C4-2B (cell line): ENCODE results near the gene GPR82.

Source experiments
- H3K27ac ChIP-seq: fragments of 450-650 bp; 2 replicates; pipeline ENCODE4 v1.5.1; 2017
- CTCF ChIP-seq: fragments of 450-650 bp; conservative IDR thresholded peaks from 2 replicates; pipeline ENCODE4 v1.5.1; 2017; ENCODE audit warnings: mild to moderate bottlenecking
- ZFX ChIP-seq: fragments of 450-650 bp; IDR thresholded peaks from 2 replicates; pipeline ENCODE4 v1.6.1; 2017

The GPR82 gene

GRCh38 chrX:41732260-41732659, 8.3 kb downstream of the GPR82 start:
- H3K27ac ChIP-seq: no peak overlapping the region
- TF ChIP-seq ZFX: no peak
- no peak for TF ChIP-seq CTCF

- TF ChIP-seq ZFX (no peak), CTCF (no peak)
- H3K27ac ChIP-seq: no peak overlapping the region
Measured at GRCh38 chrX:41733939-41734338, 10.0 kb downstream of the GPR82 start.

- no peak for TF ChIP-seq ZFX
- TF ChIP-seq CTCF: peak; percentile 56
- H3K27ac ChIP-seq: no peak overlapping the region
Measured at GRCh38 chrX:41734530-41734929, 10.5 kb downstream of the GPR82 start.

GRCh38 chrX:41737065-41737464, 13.1 kb downstream of the GPR82 start:
- H3K27ac ChIP-seq: no peak overlapping the region
- TF ChIP-seq ZFX (no peak), CTCF (no peak)

- H3K27ac ChIP-seq: no peak overlapping the region
- no peak for TF ChIP-seq ZFX
Measured at GRCh38 chrX:41739871-41740270, 15.9 kb downstream of the GPR82 start.

GRCh38 chrX:41750716-41751115, 26.7 kb downstream of the GPR82 start:
- TF ChIP-seq ZFX (no peak), CTCF (no peak)
- no peak overlapping the region for H3K27ac ChIP-seq

- H3K27ac ChIP-seq: no peak overlapping the region
- TF ChIP-seq CTCF (no peak), ZFX (no peak)
Measured at GRCh38 chrX:41758401-41758800, 34.4 kb downstream of the GPR82 start.

- TF ChIP-seq ZFX (no peak), CTCF (peak; percentile 71)
Measured at GRCh38 chrX:41759817-41760216, 35.8 kb downstream of the GPR82 start.

More at GRCh38 chrX:41759817-41760216, 35.8 kb downstream of the GPR82 start:
- no peak overlapping the region for H3K27ac ChIP-seq
